GM21423 (cell line): ENCODE data around the gene ATP11B.
A peak's percentile ranks its signal among the peaks of the same experiment; 100 is the strongest.

Experiments used
- ATAC-seq: cut with Tn5 transposase; IDR thresholded peaks from one replicate; pipeline ENCODE4 v1.9.1; 2021; ENCODE audit warnings: mild to moderate bottlenecking, moderate library complexity; ENCODE audit not compliant: unreplicated experiment

ATP11B gene

DNA sequence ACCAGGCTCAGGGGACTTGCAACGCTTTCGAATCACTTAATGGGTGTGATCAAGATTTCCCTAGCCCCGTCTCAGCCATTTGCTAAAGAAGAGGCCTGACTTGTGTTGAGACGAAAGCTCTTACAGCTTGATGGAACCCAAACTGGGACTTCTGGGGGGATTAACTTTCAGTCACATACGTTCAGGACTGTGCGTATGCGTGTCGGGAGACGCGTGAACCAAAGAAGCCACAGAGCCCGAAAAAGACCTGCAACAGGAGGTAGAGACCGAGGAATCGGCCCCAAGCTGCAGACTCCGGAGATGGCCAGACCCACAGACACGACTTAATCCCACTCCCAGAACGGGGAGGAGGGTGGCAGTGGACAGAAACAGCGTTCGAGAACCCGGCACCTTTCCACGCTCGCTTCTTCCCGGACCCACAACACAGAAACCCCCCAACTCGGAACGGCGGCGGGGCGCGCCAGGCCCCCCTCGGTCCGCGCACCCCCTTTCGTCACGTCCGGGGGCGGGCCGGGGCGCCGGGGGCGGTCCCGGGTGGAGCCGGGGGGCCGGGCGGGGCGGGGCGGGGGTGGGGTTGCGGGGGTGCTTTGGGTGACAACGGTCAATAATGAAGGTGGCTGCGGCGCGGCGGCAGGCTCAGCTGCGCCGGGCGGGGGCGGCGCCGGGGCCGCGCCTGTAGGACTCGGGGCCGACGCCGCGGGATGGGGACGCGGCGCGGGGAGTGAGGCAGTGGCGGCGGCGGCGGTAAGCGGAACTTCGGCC is at the start of gene ATP11B:
Gene ATP11B, plus strand, starts transcription at position 604 of the 762 bp plus-strand sequence. CDS start 256 bp downstream, outside the sequence.
- peak; percentile 66 for ATAC-seq

GRCh38 chr3:182746959-182747358 is 46.3 kb upstream of the ATP11B start:
- ATAC-seq: no peak

- ATAC-seq: no peak
These were observed 38.0 kb upstream of the ATP11B start for GRCh38 chr3:182755308-182755707.

- no peak for ATAC-seq
These were observed 37.6 kb upstream of the ATP11B start for GRCh38 chr3:182755712-182756111.

DNA sequence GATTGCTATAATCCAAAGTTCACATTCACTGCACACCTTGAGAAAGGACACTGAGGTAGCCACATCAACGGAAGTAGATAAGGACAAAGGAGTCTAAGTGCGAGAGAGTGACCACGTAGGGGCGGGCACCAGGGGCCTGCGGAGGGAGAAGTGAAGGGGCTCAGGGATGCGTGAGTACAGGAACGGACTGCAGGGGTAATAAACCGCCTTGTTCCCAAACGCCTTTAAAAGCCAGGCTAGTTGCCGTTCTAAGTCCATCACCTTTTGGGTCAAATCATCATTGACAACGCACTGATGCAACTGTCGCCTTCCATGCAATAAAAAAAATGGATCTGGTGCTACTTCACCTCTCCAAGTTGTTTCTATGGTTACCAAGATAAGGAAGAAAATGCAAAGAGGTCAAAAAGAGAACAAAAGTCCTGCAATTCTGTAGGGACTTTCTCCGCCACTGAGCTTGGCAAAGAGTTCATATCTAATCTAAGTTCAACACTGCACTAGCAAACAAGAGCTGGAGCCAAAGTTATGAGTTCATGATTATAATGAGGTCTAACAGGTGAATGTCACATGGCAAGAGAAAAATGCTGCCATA is 32.6 kb upstream of the ATP11B start:
- no peak for ATAC-seq

DNA sequence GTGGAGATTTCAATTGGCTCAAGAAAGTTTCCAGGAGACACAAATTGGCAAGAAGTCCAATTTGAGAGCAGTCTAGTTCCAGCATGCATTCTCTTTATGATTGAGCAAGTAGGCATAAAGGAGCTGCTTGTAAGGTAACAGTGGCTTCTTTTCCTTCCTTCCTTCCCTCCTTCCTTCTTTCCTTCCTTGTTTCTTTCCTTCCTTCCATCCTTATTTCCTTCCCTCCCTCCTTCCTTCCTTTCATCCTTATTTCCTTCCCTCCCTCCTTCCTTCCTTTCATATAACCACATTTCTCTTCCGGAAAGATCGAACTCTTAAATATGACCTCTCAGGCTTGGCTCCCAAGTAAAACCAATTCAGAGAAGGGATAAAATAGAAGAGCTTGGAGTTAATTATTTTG is 29.4 kb upstream of the ATP11B start:
- no peak for ATAC-seq

- ATAC-seq: no peak
These were observed 28.0 kb upstream of the ATP11B start for GRCh38 chr3:182765287-182765686.

DNA sequence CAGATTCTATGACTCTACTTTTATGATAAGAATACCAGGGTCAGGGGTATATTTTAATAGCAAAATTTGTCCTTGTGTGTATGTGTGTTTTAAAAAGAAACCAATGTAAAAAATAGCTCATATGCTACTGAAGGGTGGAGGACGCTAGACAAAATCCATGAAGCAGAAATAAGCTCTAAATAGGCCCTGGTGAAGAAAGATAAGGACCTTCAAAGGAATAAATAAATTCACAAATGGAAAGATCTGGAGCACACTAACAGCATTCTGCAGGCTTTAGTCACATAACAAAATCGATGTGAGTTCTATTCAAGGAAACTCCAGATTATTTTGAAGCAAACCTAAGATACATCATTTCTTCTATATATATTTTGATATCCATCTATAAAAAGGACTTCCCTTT is 27.2 kb upstream of the ATP11B start:
- no peak for ATAC-seq

DNA sequence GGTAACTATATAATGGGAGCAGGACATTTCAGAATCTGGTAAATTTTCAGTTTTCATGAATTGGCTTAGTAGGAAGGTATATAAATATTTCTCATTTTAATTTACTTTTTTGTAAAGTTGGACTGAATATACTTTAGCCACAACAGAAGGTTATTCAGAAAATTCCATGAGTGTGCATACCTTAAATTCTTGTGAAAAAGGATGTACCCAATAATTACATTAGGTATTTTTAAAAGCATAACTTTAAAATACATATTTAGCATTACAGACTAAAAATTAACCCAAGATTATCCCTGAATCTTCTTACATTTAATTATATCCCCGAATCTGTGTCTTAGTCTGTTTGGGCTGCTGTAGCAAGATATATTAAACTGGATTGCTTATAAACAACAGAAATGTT is 24.9 kb upstream of the ATP11B start:
- ATAC-seq: no peak

- no peak for ATAC-seq
These were observed 23.6 kb upstream of the ATP11B start for GRCh38 chr3:182769673-182770072.

DNA sequence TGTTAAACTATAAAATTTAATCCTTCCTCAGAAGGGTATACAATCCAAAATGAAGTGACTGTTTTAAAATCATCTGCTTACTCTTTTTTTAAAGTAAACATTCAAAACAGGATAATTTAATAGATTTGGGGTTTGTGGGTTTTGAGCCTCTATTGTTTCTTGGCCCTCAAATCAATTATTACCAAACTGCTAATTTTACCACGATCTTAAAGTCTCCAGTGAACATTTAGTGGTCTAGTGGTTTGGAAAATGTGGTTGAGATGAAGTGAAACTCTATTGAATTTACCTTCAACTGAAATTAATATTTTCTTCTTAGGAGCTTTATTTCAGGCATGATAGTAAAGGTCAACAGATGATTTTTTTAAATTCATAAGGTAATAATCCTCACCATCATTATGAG is 11.2 kb upstream of the ATP11B start:
- peak; percentile 81 for ATAC-seq

- no peak for ATAC-seq
These were observed 10.2 kb upstream of the ATP11B start for GRCh38 chr3:182783106-182783505.

DNA sequence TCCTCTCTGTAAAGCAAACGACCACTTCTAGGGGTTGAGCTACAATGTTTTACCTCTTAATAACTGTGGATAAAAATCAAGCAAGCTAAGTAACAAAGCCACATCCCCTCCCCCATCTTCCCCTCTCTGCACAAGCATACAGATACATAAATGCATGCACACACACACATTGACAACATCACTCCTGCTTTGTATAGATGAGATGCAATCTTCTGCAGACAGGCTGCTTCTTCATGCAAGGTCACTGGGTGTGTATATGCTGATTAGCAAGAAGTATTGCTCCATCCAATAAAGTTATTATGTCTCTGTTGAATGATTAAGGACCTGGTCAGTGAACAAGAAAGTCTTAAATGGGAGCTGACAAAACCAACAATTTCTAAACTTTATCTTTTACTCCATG is 8.8 kb upstream of the ATP11B start:
- ATAC-seq: no peak

GRCh38 chr3:182785142-182785541 is 8.2 kb upstream of the ATP11B start:
- ATAC-seq: no peak

- ATAC-seq: no peak
These were observed 7.5 kb upstream of the ATP11B start for GRCh38 chr3:182785756-182786155.

- ATAC-seq: no peak
These were observed 6.6 kb upstream of the ATP11B start for GRCh38 chr3:182786564-182787196.

DNA sequence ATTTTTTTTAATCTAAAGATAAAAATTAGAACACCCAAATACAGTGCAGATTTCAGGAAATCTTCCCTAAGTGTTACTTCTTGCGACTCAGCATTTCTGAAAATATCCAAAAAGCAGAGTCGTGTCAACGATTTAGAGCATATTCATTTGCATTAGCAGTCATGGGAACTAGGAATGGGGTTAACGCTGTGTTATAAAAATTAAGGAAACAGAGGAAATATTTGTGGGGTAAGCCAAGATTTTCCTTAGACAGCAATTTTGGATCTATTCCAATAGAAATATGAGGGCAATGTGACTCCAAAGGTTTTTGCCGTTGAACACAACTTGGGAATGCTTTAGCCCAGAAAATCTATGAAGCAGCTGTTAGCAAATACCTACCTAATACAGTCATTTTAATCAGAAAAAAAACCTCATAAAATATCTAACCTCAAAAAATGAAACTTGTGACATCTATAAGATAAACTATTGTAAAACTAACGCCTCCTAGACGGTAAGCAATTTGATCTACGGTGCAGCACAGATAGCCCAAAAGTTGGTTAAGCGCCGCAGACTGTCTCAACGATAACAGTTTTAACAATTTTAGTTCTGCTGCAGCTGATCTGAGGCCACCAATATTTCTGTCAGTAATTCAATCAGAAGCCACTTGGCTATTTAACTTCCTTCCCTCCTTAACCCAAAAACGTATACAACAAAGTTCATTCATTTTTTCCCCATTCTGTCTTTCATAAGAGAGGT is 5.8 kb upstream of the ATP11B start:
- ATAC-seq: no peak

GRCh38 chr3:182789371-182789770 is 3.9 kb upstream of the ATP11B start:
- ATAC-seq: peak; percentile 32

GRCh38 chr3:182790612-182791011 is 2.7 kb upstream of the ATP11B start:
- ATAC-seq: no peak

DNA sequence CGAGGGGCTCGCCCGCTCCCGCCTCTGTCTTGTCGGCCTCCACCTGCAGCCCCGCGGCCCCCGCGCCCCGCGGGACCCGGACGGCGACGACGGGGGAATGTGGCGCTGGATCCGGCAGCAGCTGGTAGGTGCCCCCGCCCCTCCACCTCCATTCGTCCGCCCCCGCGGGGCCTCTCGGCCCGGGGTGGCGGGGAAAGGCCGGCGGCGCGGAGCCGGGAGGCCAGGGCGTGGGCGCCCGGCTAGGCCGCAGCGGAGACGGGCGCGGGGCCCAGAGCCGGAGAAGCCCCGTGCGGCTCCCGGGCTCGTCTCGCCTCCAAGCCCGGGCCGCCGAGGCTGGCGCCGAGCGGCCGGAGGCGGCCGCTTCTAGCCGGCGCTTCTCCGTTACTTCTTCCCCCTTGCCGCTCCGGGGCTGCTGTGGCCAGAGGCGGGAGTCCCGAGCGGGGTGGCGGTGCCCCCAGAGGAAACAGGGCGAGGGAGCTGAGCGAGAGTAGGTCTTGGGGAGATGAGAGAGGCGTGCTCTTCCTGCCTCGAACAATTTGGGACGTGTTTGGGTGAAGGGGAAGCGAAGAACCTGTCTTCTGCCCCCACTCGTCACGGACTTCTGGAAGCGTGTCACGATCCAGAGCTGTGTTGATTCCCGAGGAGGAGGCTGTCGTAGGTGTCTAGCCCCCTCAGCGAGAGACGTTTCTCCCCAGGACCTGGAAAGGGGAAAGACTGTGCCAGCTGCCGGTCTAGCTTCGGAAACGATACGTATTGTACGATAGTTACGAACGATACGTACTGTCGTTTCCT is 555 bp downstream of the ATP11B start:
- ATAC-seq: peak; percentile 24
